Measurements from ENCODE around the gene ARGLU1.

Gene ARGLU1

GRCh38 chr13:106524108-106524507 lies 43.8 kb downstream of the ARGLU1 start:
- DNase-seq (ENCODE audit: low read depth in 2 of 2), result no peak

- no peak for DNase-seq (ENCODE audit: low read depth in 2 of 2)
Measured at GRCh38 chr13:106523576-106523975, 44.4 kb downstream of the ARGLU1 start.

- no peak for DNase-seq (ENCODE audit: low read depth in 2 of 2)
Measured at GRCh38 chr13:106522898-106523525, 44.9 kb downstream of the ARGLU1 start.

- no peak for DNase-seq (ENCODE audit: low read depth in 2 of 2)
Measured at GRCh38 chr13:106522112-106522705, 45.7 kb downstream of the ARGLU1 start.

GRCh38 chr13:106521095-106521799 lies 46.7 kb downstream of the ARGLU1 start:
- DNase-seq (ENCODE audit: low read depth in 2 of 2), result no peak

GRCh38 chr13:106520251-106521054 lies 47.5 kb downstream of the ARGLU1 start:
- DNase-seq (ENCODE audit: low read depth in 2 of 2), result no peak

- no peak for DNase-seq (ENCODE audit: low read depth in 2 of 2)
Measured at GRCh38 chr13:106518512-106518911, 49.4 kb downstream of the ARGLU1 start.

GRCh38 chr13:106517109-106517847 lies 50.7 kb downstream of the ARGLU1 start:
- DNase-seq (ENCODE audit: low read depth in 2 of 2), result no peak

GRCh38 chr13:106515635-106516254 lies 52.2 kb downstream of the ARGLU1 start:
- DNase-seq (ENCODE audit: low read depth in 2 of 2), result no peak

- no peak for DNase-seq (ENCODE audit: low read depth in 2 of 2)
Measured at GRCh38 chr13:106514928-106515634, 52.9 kb downstream of the ARGLU1 start.

- no peak for DNase-seq (ENCODE audit: low read depth in 2 of 2)
Measured at GRCh38 chr13:106513025-106513983, 54.6 kb downstream of the ARGLU1 start.

GRCh38 chr13:106507560-106508274 lies 60.2 kb downstream of the ARGLU1 start:
- no peak for DNase-seq (ENCODE audit: low read depth in 2 of 2)

GRCh38 chr13:106506286-106506685 lies 61.7 kb downstream of the ARGLU1 start:
- DNase-seq (ENCODE audit: low read depth in 2 of 2), result no peak

GRCh38 chr13:106505732-106506131 lies 62.2 kb downstream of the ARGLU1 start:
- no peak for DNase-seq (ENCODE audit: low read depth in 2 of 2)

GRCh38 chr13:106505295-106505694 lies 62.6 kb downstream of the ARGLU1 start:
- DNase-seq (ENCODE audit: low read depth in 2 of 2), result no peak

- no peak for DNase-seq (ENCODE audit: low read depth in 2 of 2)
Measured at GRCh38 chr13:106503730-106504453, 64.0 kb downstream of the ARGLU1 start.

GRCh38 chr13:106503272-106503671 lies 64.7 kb downstream of the ARGLU1 start:
- DNase-seq (ENCODE audit: low read depth in 2 of 2), result no peak

GRCh38 chr13:106500445-106500844 lies 67.5 kb downstream of the ARGLU1 start:
- DNase-seq (ENCODE audit: low read depth in 2 of 2), result no peak
